ENCODE results near the gene OR6Y1. TPM values are rescaled to one million over a fixed set of nuclear protein-coding genes. Genes with fewer than 3 reads are reported as not detected.
A peak's percentile ranks its signal among the peaks of the same experiment; 100 is the strongest.

OR6Y1 gene
- total RNA-seq, 2 experiments from 2014 or later, result not detected

GRCh38 chr1:158534496-158534895, 19.7 kb downstream of the OR6Y1 start:
- no peaks in the 10 kb centered on the region for H3K36me3 Mint-ChIP-seq (ENCODE audit: low read depth)
- DNase-seq, result no peak
- H3K27ac Mint-ChIP-seq, result no peak overlapping the region
- ChIA-PET CTCF (no interaction called here), POLR2A (no interaction called here)
- H3K27me3 Mint-ChIP-seq, result peaks cover 13% of the 10 kb centered on the region
- no peaks in the 10 kb centered on the region for H3K9me3 Mint-ChIP-seq
- no peak overlapping the region for H3K4me3 Mint-ChIP-seq
- no peaks in the 10 kb centered on the region for H3K4me1 Mint-ChIP-seq

GRCh38 chr1:158527190-158527815, 26.9 kb downstream of the OR6Y1 start:
- ChIA-PET CTCF (no interaction called here), POLR2A (no interaction called here)
- Mint-ChIP-seq H3K27me3 (peaks cover 23% of the 10 kb centered on the region), H3K27ac (no peak overlapping the region), H3K4me1 (no peaks in the 10 kb centered on the region), H3K36me3 (ENCODE audit: low read depth) (no peaks in the 10 kb centered on the region), H3K4me3 (no peak overlapping the region), H3K9me3 (peaks cover 3% of the 10 kb centered on the region)
- DNase-seq, result no peak

- Mint-ChIP-seq H3K9me3 (no peaks in the 10 kb centered on the region), H3K4me1 (no peaks in the 10 kb centered on the region), H3K27ac (no peak overlapping the region), H3K36me3 (ENCODE audit: low read depth) (no peaks in the 10 kb centered on the region), H3K4me3 (no peak overlapping the region), H3K27me3 (peaks cover 18% of the 10 kb centered on the region)
- ChIA-PET CTCF (no interaction called here), POLR2A (no interaction called here)
- DNase-seq, result no peak
These were observed 32.5 kb downstream of the OR6Y1 start for GRCh38 chr1:158521666-158522058.

GRCh38 chr1:158520955-158521665, 33.1 kb downstream of the OR6Y1 start:
- Mint-ChIP-seq H3K9me3 (no peaks in the 10 kb centered on the region), H3K36me3 (ENCODE audit: low read depth) (no peaks in the 10 kb centered on the region), H3K4me3 (no peak overlapping the region), H3K27me3 (peaks cover 18% of the 10 kb centered on the region), H3K27ac (no peak overlapping the region), H3K4me1 (no peaks in the 10 kb centered on the region)
- ChIA-PET CTCF (no interaction called here), POLR2A (no interaction called here)
- DNase-seq, result no peak

GRCh38 chr1:158520021-158520420, 34.2 kb downstream of the OR6Y1 start:
- H3K27ac Mint-ChIP-seq, result no peak overlapping the region
- peaks cover 22% of the 10 kb centered on the region for H3K27me3 Mint-ChIP-seq
- no peak overlapping the region for H3K4me3 Mint-ChIP-seq
- no peaks in the 10 kb centered on the region for H3K9me3 Mint-ChIP-seq
- CTCF ChIA-PET, result interaction anchor here (1.0 kb wide), 1 partner anchor 316 kb away, joined by 3 read pairs; no protein-coding TSS in a partner anchor
- H3K36me3 Mint-ChIP-seq (ENCODE audit: low read depth), result no peaks in the 10 kb centered on the region
- no peak for DNase-seq
- H3K4me1 Mint-ChIP-seq, result no peaks in the 10 kb centered on the region
- POLR2A ChIA-PET, result no interaction called here

- H3K9me3 Mint-ChIP-seq, result no peaks in the 10 kb centered on the region
- POLR2A ChIA-PET, result no interaction called here
- DNase-seq, result no peak
- no peak overlapping the region for H3K27ac Mint-ChIP-seq
- H3K4me1 Mint-ChIP-seq, result no peaks in the 10 kb centered on the region
- H3K27me3 Mint-ChIP-seq, result peaks cover 12% of the 10 kb centered on the region
- H3K36me3 Mint-ChIP-seq (ENCODE audit: low read depth), result no peaks in the 10 kb centered on the region
- CTCF ChIA-PET, result no interaction called here
- no peak overlapping the region for H3K4me3 Mint-ChIP-seq
These were observed 37.2 kb downstream of the OR6Y1 start for GRCh38 chr1:158516966-158517365.

GRCh38 chr1:158509471-158510156, 44.6 kb downstream of the OR6Y1 start:
- Mint-ChIP-seq H3K27ac (no peak overlapping the region), H3K9me3 (no peaks in the 10 kb centered on the region), H3K27me3 (peaks cover 19% of the 10 kb centered on the region), H3K4me1 (no peaks in the 10 kb centered on the region), H3K36me3 (ENCODE audit: low read depth) (no peaks in the 10 kb centered on the region), H3K4me3 (no peak overlapping the region)
- POLR2A ChIA-PET, result interaction anchor here (0.6 kb wide), 1 partner anchor 297 kb away, joined by 3 read pairs; no protein-coding TSS in a partner anchor
- DNase-seq, result no peak
- CTCF ChIA-PET, result no interaction called here

- Mint-ChIP-seq H3K9me3 (no peaks in the 10 kb centered on the region), H3K4me1 (no peaks in the 10 kb centered on the region), H3K27ac (no peak overlapping the region), H3K36me3 (ENCODE audit: low read depth) (no peaks in the 10 kb centered on the region), H3K27me3 (peaks cover 30% of the 10 kb centered on the region), H3K4me3 (no peak overlapping the region)
- ChIA-PET POLR2A (no interaction called here), CTCF (no interaction called here)
- DNase-seq, result no peak
These were observed 46.7 kb downstream of the OR6Y1 start for GRCh38 chr1:158507511-158507910.

GRCh38 chr1:158506369-158506987, 47.7 kb downstream of the OR6Y1 start:
- no peak overlapping the region for H3K4me3 Mint-ChIP-seq
- H3K9me3 Mint-ChIP-seq, result no peaks in the 10 kb centered on the region
- no peaks in the 10 kb centered on the region for H3K36me3 Mint-ChIP-seq (ENCODE audit: low read depth)
- H3K27me3 Mint-ChIP-seq, result peaks cover 30% of the 10 kb centered on the region
- CTCF ChIA-PET, result no interaction called here
- POLR2A ChIA-PET, result no interaction called here
- H3K27ac Mint-ChIP-seq, result no peak overlapping the region
- no peaks in the 10 kb centered on the region for H3K4me1 Mint-ChIP-seq
- peak; percentile 38 for DNase-seq

- no peaks in the 10 kb centered on the region for H3K36me3 Mint-ChIP-seq (ENCODE audit: low read depth)
- ChIA-PET CTCF (no interaction called here), POLR2A (no interaction called here)
- no peaks in the 10 kb centered on the region for H3K9me3 Mint-ChIP-seq
- DNase-seq, result no peak
- H3K4me1 Mint-ChIP-seq, result no peaks in the 10 kb centered on the region
- H3K4me3 Mint-ChIP-seq, result no peak overlapping the region
- H3K27ac Mint-ChIP-seq, result no peak overlapping the region
- H3K27me3 Mint-ChIP-seq, result peaks cover 11% of the 10 kb centered on the region
These were observed 57.8 kb downstream of the OR6Y1 start for GRCh38 chr1:158496374-158496773.

- H3K27ac Mint-ChIP-seq, result no peak overlapping the region
- H3K36me3 Mint-ChIP-seq (ENCODE audit: low read depth), result no peaks in the 10 kb centered on the region
- ChIA-PET POLR2A (no interaction called here), CTCF (no interaction called here)
- DNase-seq, result no peak
- H3K9me3 Mint-ChIP-seq, result no peaks in the 10 kb centered on the region
- H3K27me3 Mint-ChIP-seq, result peaks cover 11% of the 10 kb centered on the region
- H3K4me1 Mint-ChIP-seq, result no peaks in the 10 kb centered on the region
- no peak overlapping the region for H3K4me3 Mint-ChIP-seq
These were observed 59.4 kb downstream of the OR6Y1 start for GRCh38 chr1:158494796-158495195.
